GM23338 (cell line): ENCODE measurements around the gene RSPO3. TPM values are rescaled to one million over a fixed set of nuclear protein-coding genes. Genes with fewer than 3 reads are reported as not detected.

Source experiments
- ATAC-seq: fragments of 200-7000 bp; cut with Tn5 transposase; 3 replicates; pipeline ENCODE4 v1.9.1; 2020
- DNase-seq: peaks from one replicate; pipeline ENCODE4 v3.0.0-alpha.2; 2015; ENCODE audit warnings: low spot score
- H2AFZ ChIP-seq: fragments of 200-600 bp; sonication (generic); 2 replicates; pipeline ENCODE4 v1.8.0; 2016; ENCODE audit warnings: antibody characterized with exemption, mild to moderate bottlenecking, moderate library complexity
- H3F3A ChIP-seq: fragments of 200-600 bp; sonication (generic); replicated peaks from 2 replicates; pipeline ENCODE4 v1.8.0; 2017; ENCODE audit warnings: antibody characterized with exemption, mixed run types, low read depth
- H3K27ac ChIP-seq: fragments of 200-600 bp; sonication (generic); 2 replicates; pipeline ENCODE4 v1.6.1; 2016; ENCODE audit warnings: low read depth
- H3K27me3 ChIP-seq: fragments of 200-600 bp; sonication (generic); 2 replicates; pipeline ENCODE4 v1.8.0; 2016; ENCODE audit warnings: mild to moderate bottlenecking, mixed run types, moderate library complexity; ENCODE audit not compliant: insufficient read depth
- H3K36me3 ChIP-seq: fragments of 200-600 bp; sonication (generic); 2 replicates; pipeline ENCODE4 v1.8.0; 2016; ENCODE audit warnings: mild to moderate bottlenecking; ENCODE audit not compliant: insufficient read depth
- H3K4me1 ChIP-seq: fragments of 200-600 bp; sonication (generic); 2 replicates; pipeline ENCODE4 v1.8.0; 2016; ENCODE audit warnings: mild to moderate bottlenecking, moderate library complexity; ENCODE audit not compliant: insufficient read depth
- H3K4me2 ChIP-seq: fragments of 200-600 bp; sonication (generic); 2 replicates; pipeline ENCODE4 v1.7.1; 2017; ENCODE audit warnings: mixed run types
- H3K4me3 ChIP-seq: fragments of 200-600 bp; sonication (generic); 2 replicates; pipeline ENCODE4 v1.6.1; 2016; ENCODE audit warnings: mixed run types
- H3K79me2 ChIP-seq: fragments of 200-600 bp; sonication (generic); replicated peaks from 2 replicates; pipeline ENCODE4 v1.8.0; 2017; ENCODE audit warnings: mild to moderate bottlenecking; ENCODE audit not compliant: insufficient read depth
- H3K9me2 ChIP-seq: fragments of 200-600 bp; sonication (generic); 2 replicates; pipeline ENCODE4 v1.8.0; 2017; ENCODE audit not compliant: insufficient read depth
- H4K20me1 ChIP-seq: fragments of 200-600 bp; sonication (generic); replicated peaks from 2 replicates; pipeline ENCODE4 v1.8.0; 2017; ENCODE audit warnings: mild to moderate bottlenecking; ENCODE audit not compliant: insufficient read depth
- H3K27ac Mint-ChIP-seq: 2 replicates; pipeline ENCODE4 v1.8.0; 2020; ENCODE audit warnings: inconsistent platforms, mild to moderate bottlenecking, moderate library complexity, mixed read lengths
- H3K27me3 Mint-ChIP-seq: 3 replicates; pipeline ENCODE4 v1.8.0; 2022; ENCODE audit warnings: low read depth, mild to moderate bottlenecking, moderate library complexity, mixed read lengths, inconsistent platforms; ENCODE audit not compliant: insufficient read depth, poor library complexity
- H3K36me3 Mint-ChIP-seq: 3 replicates; pipeline ENCODE4 v1.8.0; 2021; ENCODE audit warnings: low read depth, mild to moderate bottlenecking, inconsistent platforms, moderate library complexity, mixed read lengths
- H3K4me1 Mint-ChIP-seq: 3 replicates; pipeline ENCODE4 v1.8.0; 2020; ENCODE audit warnings: mild to moderate bottlenecking, inconsistent platforms, mixed read lengths
- H3K4me3 Mint-ChIP-seq: 3 replicates; pipeline ENCODE4 v1.8.0; 2021; ENCODE audit warnings: moderate library complexity, mild to moderate bottlenecking, inconsistent platforms, mixed read lengths
- H3K9me3 Mint-ChIP-seq: 3 replicates; pipeline ENCODE4 v1.8.0; 2020; ENCODE audit warnings: moderate library complexity, mild to moderate bottlenecking, inconsistent platforms, mixed read lengths
- CREB1 ChIP-seq: fragments of 250-450 bp; sonication (Bioruptor Pico); IDR thresholded peaks from 2 replicates; pipeline ENCODE4 v1.5.0; 2020; ENCODE audit warnings: low read depth, mild to moderate bottlenecking, moderate library complexity
- EZH2 ChIP-seq: fragments of 200-600 bp; sonication (generic); IDR thresholded peaks from one replicate; pipeline ENCODE4 v1.8.0; 2017; ENCODE audit warnings: antibody characterized with exemption, mild to moderate bottlenecking, low read depth; ENCODE audit not compliant: unreplicated experiment
- JUNB ChIP-seq: IDR thresholded peaks from one replicate; pipeline ENCODE4 v1.6.1; 2016; ENCODE audit warnings: antibody characterized with exemption; ENCODE audit not compliant: unreplicated experiment
- NANOG ChIP-seq: IDR thresholded peaks from 2 replicates; pipeline ENCODE4 v1.6.1; 2016; ENCODE audit warnings: antibody characterized with exemption, borderline replicate concordance
- POLR2AphosphoS5 ChIP-seq: IDR thresholded peaks from 2 replicates; pipeline ENCODE4 v1.6.1; 2016; ENCODE audit warnings: antibody characterized with exemption, low read depth
- STAT1 ChIP-seq: IDR thresholded peaks from one replicate; pipeline ENCODE4 v1.6.1; 2016; ENCODE audit warnings: antibody characterized with exemption; ENCODE audit not compliant: unreplicated experiment
- ZNF114 ChIP-seq: fragments of 250-450 bp; sonication (Bioruptor Pico); IDR thresholded peaks from 2 replicates; pipeline ENCODE4 v1.5.0; 2020; ENCODE audit warnings: mild to moderate bottlenecking, moderate library complexity
- polyA plus RNA-seq: library from polyadenylated mRNA; unstranded; fragments of >200 nt; fragmentation: Nextera tagmentation; extraction: Ambion mirVana; gene quantifications from 2 replicates; pipeline ENCODE4 v1.2.1, GENCODE V29; 2016
- total RNA-seq: library from RNA; depleted of rRNA; stranded (reverse); fragments of >200 nt; shearing (Covaris generic); gene quantifications from 2 replicates; pipeline ENCODE4 v1.2.3, GENCODE V29; 2014
- TF ChIP-seq, protein P1 (sequence below): IDR thresholded peaks from one replicate; pipeline ENCODE4 v1.6.1; 2018; ENCODE audit warnings: antibody characterized with exemption; ENCODE audit not compliant: unreplicated experiment
- TF ChIP-seq, protein P2 (sequence below), 2 experiments: fragments of 200-600 bp in 1 of 2; sonication (generic) in 1 of 2; conservative IDR thresholded peaks; 2 replicates each; pipeline versions ENCODE4 v1.5.1 to v1.6.1; 2016 to 2017; ENCODE audit warnings: antibody characterized with exemption in 2 of 2, low read depth in 2 of 2, mild to moderate bottlenecking in 2 of 2, moderate library complexity in 1 of 2
- TF ChIP-seq, protein P3 (sequence below): IDR thresholded peaks from 2 replicates; pipeline ENCODE4 v1.6.1; 2016; ENCODE audit warnings: antibody characterized with exemption

The RSPO3 gene
- total and polyA plus RNA-seq, 2 experiments from 2014 or later = not detected

DNA sequence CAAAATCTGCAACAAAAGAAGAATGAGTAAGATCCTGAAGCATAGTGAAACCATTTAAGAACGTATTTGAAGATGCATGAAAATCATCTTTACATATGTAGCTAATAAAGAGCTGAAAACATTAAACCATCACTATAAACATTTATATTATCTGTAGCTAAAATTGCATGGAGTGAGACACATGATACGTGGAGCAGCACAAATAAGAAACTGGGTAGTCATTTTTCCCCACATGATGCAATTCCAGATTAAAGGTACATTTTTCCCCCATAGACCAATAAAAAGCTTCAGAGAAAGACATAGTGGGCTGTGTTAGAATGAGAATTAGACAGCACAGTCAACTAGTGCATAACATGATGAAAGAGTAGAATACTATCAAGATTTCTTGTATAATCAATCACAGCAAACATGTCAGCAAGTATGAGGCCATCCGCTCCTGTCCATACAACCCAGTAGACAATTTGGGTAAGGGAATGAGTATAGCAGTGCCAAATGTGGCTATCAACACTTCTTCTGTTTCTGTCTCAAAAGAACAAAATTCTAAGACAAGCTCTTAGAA is 67.0 kb downstream of the RSPO3 start (continued):
- TF ChIP-seq, protein P1, sequence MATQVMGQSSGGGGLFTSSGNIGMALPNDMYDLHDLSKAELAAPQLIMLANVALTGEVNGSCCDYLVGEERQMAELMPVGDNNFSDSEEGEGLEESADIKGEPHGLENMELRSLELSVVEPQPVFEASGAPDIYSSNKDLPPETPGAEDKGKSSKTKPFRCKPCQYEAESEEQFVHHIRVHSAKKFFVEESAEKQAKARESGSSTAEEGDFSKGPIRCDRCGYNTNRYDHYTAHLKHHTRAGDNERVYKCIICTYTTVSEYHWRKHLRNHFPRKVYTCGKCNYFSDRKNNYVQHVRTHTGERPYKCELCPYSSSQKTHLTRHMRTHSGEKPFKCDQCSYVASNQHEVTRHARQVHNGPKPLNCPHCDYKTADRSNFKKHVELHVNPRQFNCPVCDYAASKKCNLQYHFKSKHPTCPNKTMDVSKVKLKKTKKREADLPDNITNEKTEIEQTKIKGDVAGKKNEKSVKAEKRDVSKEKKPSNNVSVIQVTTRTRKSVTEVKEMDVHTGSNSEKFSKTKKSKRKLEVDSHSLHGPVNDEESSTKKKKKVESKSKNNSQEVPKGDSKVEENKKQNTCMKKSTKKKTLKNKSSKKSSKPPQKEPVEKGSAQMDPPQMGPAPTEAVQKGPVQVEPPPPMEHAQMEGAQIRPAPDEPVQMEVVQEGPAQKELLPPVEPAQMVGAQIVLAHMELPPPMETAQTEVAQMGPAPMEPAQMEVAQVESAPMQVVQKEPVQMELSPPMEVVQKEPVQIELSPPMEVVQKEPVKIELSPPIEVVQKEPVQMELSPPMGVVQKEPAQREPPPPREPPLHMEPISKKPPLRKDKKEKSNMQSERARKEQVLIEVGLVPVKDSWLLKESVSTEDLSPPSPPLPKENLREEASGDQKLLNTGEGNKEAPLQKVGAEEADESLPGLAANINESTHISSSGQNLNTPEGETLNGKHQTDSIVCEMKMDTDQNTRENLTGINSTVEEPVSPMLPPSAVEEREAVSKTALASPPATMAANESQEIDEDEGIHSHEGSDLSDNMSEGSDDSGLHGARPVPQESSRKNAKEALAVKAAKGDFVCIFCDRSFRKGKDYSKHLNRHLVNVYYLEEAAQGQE = no peak

DNA sequence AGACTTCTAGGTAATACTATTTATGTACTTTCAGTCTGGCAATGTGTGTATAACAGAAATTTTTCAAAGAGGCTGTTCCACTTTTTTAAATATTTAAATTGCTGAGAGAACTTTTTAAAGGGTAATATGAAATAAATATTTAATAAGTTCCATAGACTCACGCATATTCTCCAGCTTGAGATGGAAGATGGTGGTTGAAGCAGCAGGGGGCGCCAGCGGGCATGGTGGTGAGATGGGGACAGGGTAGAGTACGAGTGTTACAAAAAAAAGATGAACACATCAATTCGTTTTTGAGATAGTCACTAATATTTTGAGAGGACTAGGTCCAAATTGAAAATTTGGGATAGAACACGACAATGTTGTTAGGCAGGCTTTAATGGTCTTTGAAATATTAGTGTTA is 68.4 kb downstream of the RSPO3 start:
- H3F3A ChIP-seq = no peaks in the 10 kb centered on the region
- Mint-ChIP-seq H3K9me3 (no peaks in the 10 kb centered on the region), H3K36me3 (no peaks in the 10 kb centered on the region), H3K4me1 (peaks cover 8% of the 10 kb centered on the region; the same call in 2 of the 3 replicates), H3K27ac (no peak overlapping the region), H3K27me3 (peaks cover 2% of the 10 kb centered on the region), H3K4me3 (no peak overlapping the region)
- H3K4me1 ChIP-seq = no peaks in the 10 kb centered on the region; the same call in 1 of the 2 replicates
- H3K27ac ChIP-seq = no peak overlapping the region
- H3K4me2 ChIP-seq = no peak overlapping the region
- ATAC-seq = peak; percentile 72
- no peak overlapping the region for H2AFZ ChIP-seq
- no peaks in the 10 kb centered on the region for H3K36me3 ChIP-seq
- peak; percentile 71 for DNase-seq
- TF ChIP-seq, protein P2, sequence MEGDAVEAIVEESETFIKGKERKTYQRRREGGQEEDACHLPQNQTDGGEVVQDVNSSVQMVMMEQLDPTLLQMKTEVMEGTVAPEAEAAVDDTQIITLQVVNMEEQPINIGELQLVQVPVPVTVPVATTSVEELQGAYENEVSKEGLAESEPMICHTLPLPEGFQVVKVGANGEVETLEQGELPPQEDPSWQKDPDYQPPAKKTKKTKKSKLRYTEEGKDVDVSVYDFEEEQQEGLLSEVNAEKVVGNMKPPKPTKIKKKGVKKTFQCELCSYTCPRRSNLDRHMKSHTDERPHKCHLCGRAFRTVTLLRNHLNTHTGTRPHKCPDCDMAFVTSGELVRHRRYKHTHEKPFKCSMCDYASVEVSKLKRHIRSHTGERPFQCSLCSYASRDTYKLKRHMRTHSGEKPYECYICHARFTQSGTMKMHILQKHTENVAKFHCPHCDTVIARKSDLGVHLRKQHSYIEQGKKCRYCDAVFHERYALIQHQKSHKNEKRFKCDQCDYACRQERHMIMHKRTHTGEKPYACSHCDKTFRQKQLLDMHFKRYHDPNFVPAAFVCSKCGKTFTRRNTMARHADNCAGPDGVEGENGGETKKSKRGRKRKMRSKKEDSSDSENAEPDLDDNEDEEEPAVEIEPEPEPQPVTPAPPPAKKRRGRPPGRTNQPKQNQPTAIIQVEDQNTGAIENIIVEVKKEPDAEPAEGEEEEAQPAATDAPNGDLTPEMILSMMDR (conservative IDR thresholded peaks at IDR 0.05; ENCODE audit: low read depth in 2 of 2) = peak; percentile 84 to 97
- TF ChIP-seq, protein P1 = no peak
- no peak overlapping the region for H3K4me3 ChIP-seq
- no peaks in the 10 kb centered on the region for H3K27me3 ChIP-seq
- H3K9me2 ChIP-seq = no peaks in the 10 kb centered on the region
- H3K79me2 ChIP-seq = no peaks in the 10 kb centered on the region
- no peaks in the 10 kb centered on the region for H4K20me1 ChIP-seq

DNA sequence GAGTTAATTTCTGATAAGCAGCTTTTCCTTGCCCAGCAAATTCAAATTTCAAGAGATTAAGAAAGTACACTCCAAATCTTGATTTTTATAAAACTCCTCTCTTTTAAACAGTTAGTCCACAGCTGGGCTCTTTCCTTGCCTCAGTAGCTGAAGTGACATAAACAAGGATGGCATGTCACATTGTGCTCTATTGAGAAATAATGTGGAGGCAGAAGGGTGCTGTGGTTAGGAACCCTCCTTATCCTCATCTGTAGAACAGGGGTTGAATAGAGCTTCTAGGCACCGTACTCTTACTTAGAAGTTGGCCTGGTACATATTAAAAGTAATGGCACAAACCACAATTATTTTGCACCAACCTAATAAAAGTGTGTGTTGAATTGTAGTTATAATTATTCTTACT is 70.3 kb downstream of the RSPO3 start:
- Histone ChIP-seq H3K79me2 (no peaks in the 10 kb centered on the region), H3K9me2 (no peaks in the 10 kb centered on the region), H3K27ac (no peak overlapping the region), H3F3A (no peaks in the 10 kb centered on the region), H3K4me2 (no peak overlapping the region), H4K20me1 (no peaks in the 10 kb centered on the region), H3K4me3 (no peak overlapping the region), H2AFZ (no peak overlapping the region), H3K36me3 (no peaks in the 10 kb centered on the region), H3K27me3 (no peaks in the 10 kb centered on the region), H3K4me1 (no peaks in the 10 kb centered on the region)
- Mint-ChIP-seq H3K9me3 (no peaks in the 10 kb centered on the region), H3K4me1 (no peaks in the 10 kb centered on the region; the same call in 2 of the 3 replicates), H3K27ac (no peak overlapping the region), H3K27me3 (peaks cover 2% of the 10 kb centered on the region), H3K36me3 (no peaks in the 10 kb centered on the region), H3K4me3 (no peak overlapping the region)
- DNase-seq = no peak
- ATAC-seq = no peak
- TF ChIP-seq JUNB (no peak), CREB1 (CRISPR knock-in tag) (no peak), STAT1 (no peak), EZH2 (no peak), ZNF114 (CRISPR knock-in tag) (no peak), NANOG (no peak), POLR2AphosphoS5 (no peak)
- TF ChIP-seq, protein P3, sequence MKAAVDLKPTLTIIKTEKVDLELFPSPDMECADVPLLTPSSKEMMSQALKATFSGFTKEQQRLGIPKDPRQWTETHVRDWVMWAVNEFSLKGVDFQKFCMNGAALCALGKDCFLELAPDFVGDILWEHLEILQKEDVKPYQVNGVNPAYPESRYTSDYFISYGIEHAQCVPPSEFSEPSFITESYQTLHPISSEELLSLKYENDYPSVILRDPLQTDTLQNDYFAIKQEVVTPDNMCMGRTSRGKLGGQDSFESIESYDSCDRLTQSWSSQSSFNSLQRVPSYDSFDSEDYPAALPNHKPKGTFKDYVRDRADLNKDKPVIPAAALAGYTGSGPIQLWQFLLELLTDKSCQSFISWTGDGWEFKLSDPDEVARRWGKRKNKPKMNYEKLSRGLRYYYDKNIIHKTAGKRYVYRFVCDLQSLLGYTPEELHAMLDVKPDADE = no peak
